SW480 (cell line): ENCODE measurements around the gene CCN5.
A peak's percentile ranks its signal among the peaks of the same experiment; 100 is the strongest.

Experiments
- DNase-seq: peaks from one replicate; pipeline ENCODE4 v3.0.0-alpha.2; 2016; ENCODE audit warnings: low spot score

Gene CCN5

GRCh38 chr20:44737116-44737515 is 21.9 kb downstream of the CCN5 start:
- DNase-seq, result no peak

DNA sequence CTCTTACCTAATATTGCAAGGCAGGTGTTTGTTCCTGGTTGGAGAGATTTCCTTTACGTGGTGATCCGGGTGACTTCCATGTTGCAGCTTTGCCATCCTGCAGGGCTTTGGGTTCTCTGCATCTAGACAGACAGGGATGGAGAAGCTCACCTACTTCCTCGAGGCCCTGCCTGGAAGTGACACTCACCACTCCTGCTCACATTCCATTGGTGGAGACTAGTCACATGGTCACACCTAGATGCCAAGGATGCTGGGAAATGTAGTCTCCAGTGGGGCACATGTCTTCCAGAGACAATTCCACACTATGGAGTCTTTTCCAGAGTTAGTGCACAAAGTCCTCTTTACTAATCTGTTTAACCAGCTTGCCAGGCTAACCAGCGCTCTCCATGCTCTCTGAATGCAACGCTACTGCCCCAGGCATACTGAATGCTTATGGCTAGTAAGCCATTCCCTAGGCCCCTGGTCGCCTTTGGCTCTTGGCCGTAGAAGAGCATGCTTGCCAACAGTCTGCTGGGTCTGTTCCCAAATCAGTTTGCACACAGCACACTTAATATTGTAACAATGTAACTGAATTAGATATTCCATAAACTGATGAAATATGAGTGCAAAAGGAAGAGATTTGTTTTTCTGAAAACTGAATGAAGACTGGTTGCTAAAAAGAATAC is 23.8 kb downstream of the CCN5 start:
- peak; percentile 91 for DNase-seq

- DNase-seq, result no peak
Measured at GRCh38 chr20:44739942-44740341, 24.8 kb downstream of the CCN5 start.

- no peak for DNase-seq
Measured at GRCh38 chr20:44742304-44743079, 27.3 kb downstream of the CCN5 start.

DNA sequence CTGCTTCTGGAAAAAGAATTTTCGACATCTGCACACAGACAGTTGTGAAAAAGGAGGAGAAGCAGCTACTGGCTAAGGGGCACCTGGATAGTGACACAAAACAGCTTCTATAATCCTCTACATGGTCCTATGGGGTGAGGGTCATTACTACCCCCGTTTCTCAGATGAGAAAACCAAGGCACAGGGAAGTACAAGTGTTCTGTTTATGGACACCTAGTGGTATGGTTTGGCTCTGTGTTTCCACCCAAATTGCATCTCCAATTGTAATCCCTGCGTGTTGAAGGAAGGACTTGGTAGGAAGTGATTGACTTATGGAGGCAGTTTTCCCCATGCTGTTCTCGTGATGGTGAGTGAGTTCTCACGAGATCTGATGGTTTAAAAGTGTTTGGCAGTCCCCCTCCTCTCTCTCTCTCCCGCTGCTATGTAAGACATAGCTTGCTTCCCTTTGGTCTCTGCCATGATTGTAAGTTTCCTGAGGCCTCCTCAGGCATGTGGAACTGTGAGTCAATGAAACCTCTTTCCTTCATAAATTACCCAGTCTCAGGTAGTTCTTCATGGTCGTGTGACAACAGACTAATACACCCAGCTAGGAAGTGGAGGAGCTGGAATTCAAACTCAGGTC is 28.0 kb downstream of the CCN5 start:
- DNase-seq, result no peak

- DNase-seq, result no peak
Measured at GRCh38 chr20:44743916-44744655, 28.9 kb downstream of the CCN5 start.

- no peak for DNase-seq
Measured at GRCh38 chr20:44745122-44745597, 30.0 kb downstream of the CCN5 start.

DNA sequence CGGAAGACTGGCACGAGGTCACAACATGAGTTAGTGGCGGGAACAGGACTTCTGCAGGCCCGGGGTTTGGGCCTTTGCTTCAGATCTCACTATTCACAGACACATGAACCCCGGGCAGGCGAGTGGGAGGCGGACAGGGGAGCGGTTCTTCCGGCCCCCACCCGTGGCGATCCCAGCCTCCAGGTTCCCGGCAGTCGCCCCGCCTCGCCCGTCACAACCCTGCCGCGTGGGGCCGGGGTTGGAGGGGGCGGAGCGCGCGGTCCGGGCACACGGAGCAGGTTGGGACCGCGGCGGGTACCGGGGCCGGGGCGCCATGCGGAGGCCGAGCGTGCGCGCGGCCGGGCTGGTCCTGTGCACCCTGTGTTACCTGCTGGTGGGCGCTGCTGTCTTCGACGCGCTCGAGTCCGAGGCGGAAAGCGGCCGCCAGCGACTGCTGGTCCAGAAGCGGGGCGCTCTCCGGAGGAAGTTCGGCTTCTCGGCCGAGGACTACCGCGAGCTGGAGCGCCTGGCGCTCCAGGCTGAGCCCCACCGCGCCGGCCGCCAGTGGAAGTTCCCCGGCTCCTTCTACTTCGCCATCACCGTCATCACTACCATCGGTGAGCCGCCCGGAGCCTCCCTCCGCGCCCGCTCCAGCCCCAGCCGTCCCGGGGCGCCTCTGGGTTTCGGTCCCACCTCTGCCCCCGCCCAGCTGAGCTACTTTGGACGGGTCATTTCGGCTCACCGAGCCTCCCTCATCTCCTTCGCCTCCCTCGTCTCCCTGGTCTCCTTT is 30.6 kb downstream of the CCN5 start, which contains the start of gene KCNK15:
TSS of gene KCNK15 (plus strand) at position 268 of the 769 bp plus-strand sequence. CDS start at position 314, 46 bp downstream.
- peak; percentile 48 for DNase-seq

GRCh38 chr20:44746367-44747165 is 31.4 kb downstream of the CCN5 start:
- no peak for DNase-seq

GRCh38 chr20:44747166-44748004 is 32.2 kb downstream of the CCN5 start:
- peak; percentile 92 for DNase-seq

DNA sequence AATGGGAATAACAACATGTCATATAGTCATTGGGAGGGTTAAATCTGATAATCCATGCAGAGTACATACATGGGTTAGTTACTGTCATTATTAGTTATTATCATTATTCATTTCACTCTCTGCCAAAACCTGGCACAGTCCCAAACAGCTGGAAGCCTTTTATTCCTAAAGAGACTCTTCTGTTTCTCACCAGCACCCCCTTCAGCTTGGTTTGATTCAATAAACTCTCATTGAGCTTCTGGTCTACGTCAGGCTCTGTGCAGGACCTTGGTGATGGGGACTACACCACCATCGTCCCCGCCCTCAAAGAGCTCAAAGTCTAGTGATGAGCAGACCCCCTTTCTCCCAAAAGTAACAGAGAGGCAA is 32.8 kb downstream of the CCN5 start:
- DNase-seq, result peak; percentile 47

GRCh38 chr20:44750081-44750805 is 35.1 kb downstream of the CCN5 start:
- no peak for DNase-seq

DNA sequence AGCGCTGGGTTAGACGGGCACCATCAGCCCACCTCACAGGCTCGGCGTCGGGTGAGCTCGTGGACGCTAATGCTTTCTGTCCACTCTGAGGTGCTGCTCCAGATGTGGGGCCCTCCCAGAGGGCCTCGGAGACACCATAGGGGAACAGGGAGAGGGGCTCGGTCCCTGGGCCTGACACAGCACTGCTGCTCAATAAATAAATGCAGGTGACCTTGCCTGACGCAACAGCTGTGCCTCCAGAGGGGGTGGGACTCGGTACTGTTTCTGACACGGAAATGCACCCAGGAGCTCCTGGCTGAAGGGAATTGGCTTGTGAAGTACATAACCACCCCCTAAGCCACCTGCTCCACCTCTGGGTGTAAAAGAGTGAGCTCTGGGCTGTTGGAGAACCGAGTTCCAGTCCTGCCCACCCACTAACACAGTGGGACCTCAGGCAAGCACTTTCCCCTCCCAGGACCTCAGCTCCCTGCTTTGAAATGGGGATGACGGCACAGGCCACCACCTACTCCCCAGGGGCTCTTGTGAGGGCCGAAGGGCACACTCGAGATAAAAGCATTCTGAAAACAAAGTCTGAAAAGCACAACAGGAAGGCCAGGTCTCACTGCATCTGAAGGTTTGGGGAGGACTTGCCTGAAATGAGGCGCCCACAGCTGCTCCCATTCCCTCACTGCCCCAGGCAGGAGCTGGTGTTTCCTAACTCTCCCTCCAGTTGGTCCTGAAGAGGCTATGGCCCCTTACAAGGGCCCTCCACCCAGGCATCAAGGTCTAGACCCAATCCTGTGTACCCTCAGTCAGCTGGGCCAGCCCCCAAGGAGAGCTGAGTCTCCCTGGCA is 37.1 kb downstream of the CCN5 start:
- DNase-seq, result no peak

DNA sequence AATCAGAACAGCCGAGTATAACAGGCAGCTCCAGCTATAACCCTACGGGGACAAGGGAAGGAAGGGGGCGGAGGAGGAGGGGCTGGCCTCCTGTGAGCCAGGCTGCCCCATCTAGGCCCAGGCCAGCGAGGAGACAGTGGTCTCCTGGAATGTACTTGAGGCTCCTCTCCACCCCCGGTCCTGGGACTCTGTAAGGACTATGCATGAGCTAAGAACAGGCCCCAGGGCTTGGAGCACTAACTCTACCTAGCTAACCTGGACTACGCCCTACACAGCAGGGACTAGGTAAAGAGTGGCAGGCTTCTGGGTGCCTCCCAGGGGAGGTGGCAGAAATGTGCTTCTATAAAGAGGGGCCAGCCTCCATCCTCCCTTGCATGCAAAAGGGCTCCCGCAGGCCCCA is 39.4 kb downstream of the CCN5 start:
- DNase-seq, result no peak

- DNase-seq, result no peak
Measured at GRCh38 chr20:44756011-44756688, 41.0 kb downstream of the CCN5 start.

DNA sequence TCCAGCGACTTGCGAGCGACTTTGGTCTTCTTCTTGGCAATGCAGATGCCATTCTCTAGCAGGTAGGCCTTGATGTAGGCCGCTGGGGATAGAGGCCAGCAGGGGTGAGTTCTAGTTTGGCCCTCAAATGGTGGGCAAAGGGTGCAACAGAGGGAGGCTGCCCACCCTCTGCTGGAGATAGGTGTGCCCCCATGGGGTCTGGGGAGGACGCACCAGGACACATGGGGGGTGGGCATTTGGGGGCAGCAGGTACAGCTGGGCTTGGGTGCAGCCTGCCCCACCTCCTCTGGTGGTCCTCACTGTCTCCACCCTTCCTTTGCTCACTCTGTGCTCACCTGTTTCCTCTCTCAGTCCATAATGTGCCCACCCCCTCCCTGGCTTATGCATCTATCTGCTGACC is 41.8 kb downstream of the CCN5 start:
- no peak for DNase-seq

GRCh38 chr20:44758247-44759101 is 43.3 kb downstream of the CCN5 start:
- no peak for DNase-seq
